ENCODE results near the gene CCDC27. TPM values are rescaled to one million over a fixed set of nuclear protein-coding genes. Genes with fewer than 3 reads are reported as not detected.

Gene CCDC27
- total and polyA plus RNA-seq, 4 donors: not detected

GRCh38 chr1:3741566-3742438 is 10.4 kb upstream of the CCDC27 start (continued):
- TF ChIP-seq ATF3 (IDR thresholded peaks at IDR 0.05): no peak

GRCh38 chr1:3742439-3743298 is 9.6 kb upstream of the CCDC27 start:
- TF ChIP-seq RAD21 (IDR thresholded peaks at IDR 0.05) (no peak), ATF3 (IDR thresholded peaks at IDR 0.05) (no peak), FOXA2 (IDR thresholded peaks at IDR 0.05) (no peak), NR2F2 (IDR thresholded peaks at IDR 0.05) (no peak), RXRA (IDR thresholded peaks at IDR 0.05) (no peak), ZBTB33 (IDR thresholded peaks at IDR 0.05) (no peak), EGR1 (IDR thresholded peaks at IDR 0.05; ENCODE audit: low read depth in 2 of 2) (no peak), HNF4A (conservative IDR thresholded peaks at IDR 0.05) (no peak), REST (IDR thresholded peaks at IDR 0.05) (no peak), CTCF (IDR thresholded peaks at IDR 0.05; ENCODE audit: low read depth, low read length, missing input control) (no peak), SP1 (IDR thresholded peaks at IDR 0.05) (no peak), MAX (IDR thresholded peaks at IDR 0.05) (no peak), JUND (IDR thresholded peaks at IDR 0.05) (no peak)
- no peak for DNase-seq (ENCODE audit: low spot score)
- no peak overlapping the region for H3K9ac ChIP-seq (ENCODE audit: low read depth in 1 of 2, low read length in 2 of 2)
- no peak overlapping the region for H3K27ac ChIP-seq (ENCODE audit: low read depth in 1 of 2, low read length in 2 of 2)
- H3K9me3 ChIP-seq (ENCODE audit: control insufficient read depth in 4 of 4, low read length in 3 of 4): no peaks in the 10 kb centered on the region
- H3K27me3 ChIP-seq (ENCODE audit: control insufficient read depth in 4 of 4, insufficient read depth in 4 of 4, low read length in 3 of 4): no peaks in the 10 kb centered on the region
- peaks cover 1 to 25% (median 7%) of the 10 kb centered on the region in 4 donors for H3K36me3 ChIP-seq (ENCODE audit: control insufficient read depth in 4 of 4, insufficient read depth in 3 of 4, low read depth in 1 of 4, low read length in 3 of 4)
- 94% methylated on average over 24 of the region's 24 CpGs for WGBS
- H3K4me1 ChIP-seq (ENCODE audit: control insufficient read depth in 4 of 4, insufficient read depth in 4 of 4, low read length in 3 of 4): peaks cover 8 to 36% (median 19%) of the 10 kb centered on the region in 4 donors
- no peak overlapping the region for H3K4me3 ChIP-seq (ENCODE audit: low read depth in 1 of 3, low read length in 3 of 3)

Data from liver (tissue), 9 donors.